GM19372 (cell line): ENCODE measurements around the gene NEO1.

Experiments
- ATAC-seq: cut with Tn5 transposase; IDR thresholded peaks from one replicate; pipeline ENCODE4 v1.9.1; 2021; ENCODE audit warnings: mild to moderate bottlenecking, low read depth, moderate library complexity; ENCODE audit not compliant: unreplicated experiment

The NEO1 gene

GRCh38 chr15:73075160-73075859 lies 23.0 kb downstream of the NEO1 start:
- ATAC-seq: no peak

DNA sequence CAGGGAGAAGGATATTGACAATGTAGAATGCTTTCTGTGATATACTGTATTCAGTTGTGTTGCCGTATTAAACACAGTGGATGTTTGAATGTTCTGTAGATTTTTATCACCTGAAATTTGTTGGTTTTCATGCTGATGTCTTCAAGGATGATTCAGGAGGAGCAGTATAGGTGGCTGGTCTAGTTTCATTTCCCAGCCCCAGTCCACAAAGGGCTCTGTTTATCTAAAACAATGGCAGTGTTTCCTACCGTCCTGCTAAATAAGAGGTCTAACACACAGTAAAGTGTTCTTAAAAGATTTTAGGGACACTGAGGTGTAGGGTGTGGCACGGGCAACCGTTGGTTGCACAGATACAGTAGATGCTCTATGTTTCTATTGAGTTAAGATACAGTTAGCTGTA lies 26.0 kb downstream of the NEO1 start:
- no peak for ATAC-seq

DNA sequence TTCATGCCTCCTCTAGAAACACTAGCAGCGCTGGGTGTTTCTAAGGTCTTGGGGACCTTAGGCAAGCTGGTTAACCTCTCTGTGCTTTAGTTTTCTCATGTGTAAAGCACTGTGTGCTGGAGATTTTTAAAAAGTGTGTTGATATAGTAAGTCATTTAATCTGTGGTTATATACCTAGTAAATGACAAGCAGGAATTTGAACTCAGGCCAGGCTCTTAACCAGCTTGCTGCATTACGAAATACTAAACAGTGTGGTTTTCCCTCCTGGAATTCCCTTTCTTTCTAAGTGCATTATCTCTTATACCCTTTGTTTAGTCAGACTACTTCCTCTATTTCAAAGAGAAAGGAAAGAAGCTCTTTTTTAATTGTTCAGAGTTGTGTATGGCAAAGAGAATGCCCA lies 26.5 kb downstream of the NEO1 start:
- no peak for ATAC-seq

DNA sequence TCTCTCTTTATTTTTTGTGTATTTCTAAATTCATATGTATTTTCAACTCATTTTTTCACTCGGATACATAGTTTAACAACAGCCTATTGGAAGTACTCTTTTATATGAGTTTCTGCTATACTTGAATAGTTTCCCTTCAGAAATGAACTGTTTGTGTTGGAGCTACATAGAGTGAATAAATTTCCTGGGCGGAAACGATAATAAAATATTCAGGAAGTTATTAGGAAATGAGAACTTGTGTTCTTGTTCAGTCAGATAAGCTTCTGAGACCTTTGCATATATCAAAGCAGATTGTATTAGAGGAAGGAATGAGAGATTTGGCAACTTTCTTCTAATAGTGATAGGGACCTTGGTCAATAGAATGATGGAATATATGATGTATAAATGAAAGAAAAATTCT lies 27.3 kb downstream of the NEO1 start:
- ATAC-seq: no peak

- no peak for ATAC-seq
Measured at GRCh38 chr15:73081321-73081958, 29.2 kb downstream of the NEO1 start.

DNA sequence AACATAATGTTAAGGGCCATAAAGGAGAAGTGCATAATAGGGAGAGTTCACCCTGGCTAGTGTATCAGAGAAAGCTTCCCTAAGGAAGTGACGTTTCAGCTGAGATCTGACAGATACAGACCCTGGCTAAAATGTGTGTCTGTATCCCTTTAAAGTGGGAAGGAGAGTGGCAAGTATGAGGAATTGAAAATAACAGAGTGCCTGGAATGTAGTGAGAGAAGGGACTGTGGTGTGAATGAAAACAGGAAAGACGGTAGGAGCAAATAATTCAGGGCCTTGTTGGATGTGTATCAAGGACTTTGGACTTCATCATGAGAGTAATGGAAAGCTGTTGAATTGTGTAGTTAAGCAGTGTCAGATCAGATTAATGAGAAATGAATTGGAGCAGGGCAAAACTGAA lies 30.5 kb downstream of the NEO1 start:
- ATAC-seq: no peak

DNA sequence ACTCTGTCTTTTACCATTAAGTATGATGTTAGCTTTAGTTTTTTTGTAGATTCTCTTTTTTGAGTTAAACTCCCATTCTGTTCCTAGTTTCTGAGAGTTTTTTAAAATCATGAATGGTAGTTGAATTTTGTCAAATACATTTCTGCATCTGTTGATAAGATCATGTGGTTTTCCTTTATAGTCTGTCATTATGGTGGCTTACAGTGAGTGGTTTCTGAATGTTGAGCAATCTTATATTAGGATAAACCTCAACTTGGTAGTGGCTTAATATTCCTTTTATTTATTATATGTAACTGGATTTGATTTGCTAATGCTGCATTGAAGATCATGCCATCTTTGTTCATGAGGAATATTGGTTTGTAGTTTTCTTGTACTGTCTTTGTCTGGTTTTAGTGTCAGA lies 34.8 kb downstream of the NEO1 start:
- ATAC-seq: no peak

- no peak for ATAC-seq
Measured at GRCh38 chr15:73105064-73105463, 52.8 kb downstream of the NEO1 start.

GRCh38 chr15:73108676-73109075 lies 56.4 kb downstream of the NEO1 start:
- ATAC-seq: no peak

GRCh38 chr15:73109765-73110164 lies 57.5 kb downstream of the NEO1 start:
- ATAC-seq: no peak

- no peak for ATAC-seq
Measured at GRCh38 chr15:73110201-73110600, 57.9 kb downstream of the NEO1 start.

DNA sequence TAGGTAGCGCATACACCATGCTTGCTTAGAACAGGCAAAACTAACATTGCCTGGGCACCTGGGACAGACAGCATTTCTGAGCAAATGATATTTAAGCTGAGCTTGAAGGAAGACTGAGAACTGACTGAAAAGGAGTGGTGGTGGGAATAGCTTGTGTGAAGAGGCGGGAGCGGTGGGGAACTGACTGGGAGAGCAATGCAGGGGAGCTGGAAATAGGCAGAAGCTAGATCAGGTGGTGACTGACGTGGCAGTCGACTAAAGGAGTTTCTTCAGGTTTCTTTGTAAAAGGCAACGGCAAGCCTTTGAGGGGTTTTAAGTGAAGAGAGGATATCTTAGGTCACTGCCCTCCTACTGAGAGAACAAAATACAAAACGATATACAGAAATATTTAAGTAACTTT lies 61.8 kb downstream of the NEO1 start:
- ATAC-seq: no peak

GRCh38 chr15:73116164-73116563 lies 63.9 kb downstream of the NEO1 start:
- no peak for ATAC-seq

- no peak for ATAC-seq
Measured at GRCh38 chr15:73118055-73118454, 65.8 kb downstream of the NEO1 start.

GRCh38 chr15:73119478-73119877 lies 67.2 kb downstream of the NEO1 start:
- no peak for ATAC-seq

GRCh38 chr15:73120269-73120668 lies 68.0 kb downstream of the NEO1 start:
- no peak for ATAC-seq

- ATAC-seq: no peak
Measured at GRCh38 chr15:73125219-73125618, 73.0 kb downstream of the NEO1 start.

GRCh38 chr15:73127302-73127936 lies 75.2 kb downstream of the NEO1 start:
- peak; percentile 74 for ATAC-seq

DNA sequence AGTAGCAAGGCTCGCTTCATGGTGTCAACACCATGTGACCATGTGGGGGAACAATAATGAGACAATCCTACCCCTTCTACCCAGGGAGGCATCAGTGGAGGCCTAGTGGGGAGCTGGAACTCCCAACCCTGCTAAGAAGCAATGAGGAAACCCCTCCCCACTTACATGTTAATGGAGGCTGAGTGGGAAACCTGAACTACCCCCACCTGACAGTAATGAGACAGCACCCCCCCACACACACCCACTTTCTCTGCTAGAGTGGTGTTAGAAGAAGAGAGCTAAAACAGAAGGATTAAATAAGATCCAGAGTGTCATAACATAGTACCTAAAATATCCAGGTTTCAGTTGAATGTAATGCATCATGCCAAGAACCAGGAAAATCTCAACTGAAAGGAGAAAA lies 78.6 kb downstream of the NEO1 start:
- no peak for ATAC-seq

GRCh38 chr15:73134196-73134595 lies 81.9 kb downstream of the NEO1 start:
- ATAC-seq: no peak

DNA sequence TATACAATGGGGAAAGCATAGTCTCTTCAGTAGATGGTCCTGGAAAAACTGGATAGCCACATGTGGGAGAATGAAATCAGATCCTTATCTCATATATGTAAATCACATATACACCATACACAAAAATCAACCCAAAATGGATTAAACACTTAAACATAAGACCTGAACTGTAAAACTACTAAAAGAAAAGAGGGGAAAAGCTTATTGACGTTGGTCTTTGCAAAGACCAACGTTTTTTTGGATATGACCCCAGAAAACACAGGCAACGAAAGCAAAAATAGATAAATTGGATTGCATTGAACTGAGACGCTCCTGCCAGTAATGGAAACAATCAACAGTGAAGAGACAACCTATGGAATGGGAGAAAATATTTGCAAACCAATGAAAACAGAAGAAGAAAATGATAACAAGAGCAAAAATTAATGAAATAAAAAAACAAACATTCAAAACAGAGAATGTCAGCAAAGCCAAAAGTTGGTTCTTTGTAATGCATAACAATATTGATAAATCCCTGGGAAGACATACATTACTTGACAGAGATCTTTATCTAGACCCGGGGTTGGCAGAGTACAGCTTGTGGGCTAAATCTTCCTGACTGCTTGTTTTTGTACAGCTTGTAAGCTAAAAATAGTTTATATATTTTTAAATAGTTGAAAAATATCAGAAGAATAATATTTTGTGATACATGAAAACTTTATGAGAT lies 86.9 kb downstream of the NEO1 start:
- no peak for ATAC-seq
